Prostate gland (tissue), 2 donors: ENCODE measurements around the gene KLF9. TPM values are rescaled to one million over a fixed set of nuclear protein-coding genes. Genes with fewer than 3 reads are reported as not detected.

Experiments used
- DNase-seq: peaks from one replicate; pipeline ENCODE4 v3.0.0-alpha.2; 2019; ENCODE audit warnings: low spot score
- H3K27ac ChIP-seq, 2 donors: fragments of 200-600 bp; sonication (generic); 2 replicates each; pipeline ENCODE4 v1.5.1; 2017 to 2019
- H3K27me3 ChIP-seq: fragments of 200-600 bp; sonication (generic); replicated peaks from 2 replicates; pipeline ENCODE4 v1.5.1; 2019; ENCODE audit not compliant: insufficient read depth
- H3K36me3 ChIP-seq, 2 donors: fragments of 200-600 bp; sonication (generic); 1 replicate in 1 of 2; 2 replicates in 1 of 2; pipeline versions ENCODE4 v1.5.1 to v1.8.1; 2017 to 2019
- H3K4me1 ChIP-seq: fragments of 200-600 bp; sonication (generic); replicated peaks from 2 replicates; pipeline ENCODE4 v1.5.1; 2019
- H3K4me3 ChIP-seq, 2 donors: fragments of 200-600 bp; sonication (generic); 2 replicates each; pipeline ENCODE4 v1.5.1; 2017 to 2019
- H3K9me3 ChIP-seq: fragments of 200-600 bp; sonication (generic); 2 replicates; pipeline ENCODE4 v1.5.1; 2017
- CTCF ChIP-seq, 4 experiments: fragments of 200-600 bp in 2 of 4; fragments of 450-650 bp in 2 of 4; sonication (generic) in 2 of 4; IDR thresholded peaks; 1 replicate in 3 of 4; 2 replicates in 1 of 4; pipeline ENCODE4 v1.5.1; 2016 to 2019; ENCODE audit warnings: antibody characterized with exemption in 4 of 4, mild to moderate bottlenecking in 2 of 4, moderate library complexity in 2 of 4
- POLR2A ChIP-seq: fragments of 450-650 bp; IDR thresholded peaks from one replicate; pipeline ENCODE4 v1.6.1; 2016; ENCODE audit warnings: antibody characterized with exemption, mild to moderate bottlenecking
- POLR2AphosphoS5 ChIP-seq: sonication (generic); formaldehyde crosslinking; IDR thresholded peaks from one replicate; pipeline ENCODE4 v1.6.1; 2017; ENCODE audit warnings: antibody characterized with exemption
- WGBS: methylation state at CpG from one replicate; pipeline ENCODE4 v1.1.5; 2018; 5-methylcytosine and 5-hydroxymethylcytosine counted together
- intact Hi-C: fragments of 100-400 bp; cut with DNase I; formaldehyde crosslinking; loops from one replicate; pipeline ENCODE4 v1.14.2; 2022
- total RNA-seq, 2 donors: library from RNA; depleted of rRNA; stranded (reverse); fragments of >200 nt; gene quantifications; one replicate each; pipeline ENCODE4 v1.1.0, GENCODE V29; 2016

KLF9 gene
- total RNA-seq, 2 donors from 2014 or later = 82.9 to 129 TPM

DNA sequence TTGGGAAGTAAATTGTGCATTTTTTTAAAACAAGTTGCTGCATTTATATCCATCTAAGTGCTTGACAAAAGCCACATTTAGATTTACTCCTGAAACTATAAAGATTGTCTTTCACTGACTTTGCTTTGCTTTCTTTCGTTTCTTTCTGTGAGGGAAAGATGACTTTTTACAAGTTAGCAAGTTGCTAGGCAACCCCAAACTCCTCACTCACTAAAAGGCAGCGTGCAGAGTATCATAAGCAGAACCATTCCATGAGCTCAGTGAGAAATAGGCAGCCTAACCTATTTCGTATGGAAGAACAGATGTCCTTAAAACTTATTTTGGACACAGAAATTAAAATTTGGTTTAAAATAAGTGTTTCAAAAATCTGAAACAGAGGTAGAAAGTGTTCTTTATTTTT, 29.0 kb downstream of the KLF9 start:
- intact Hi-C loops = no loop called here
- no peaks in the 10 kb centered on the region for H3K9me3 ChIP-seq
- H3K27me3 ChIP-seq = no peaks in the 10 kb centered on the region
- H3K36me3 ChIP-seq = no peaks in the 10 kb centered on the region
- no peaks in the 10 kb centered on the region for H3K4me1 ChIP-seq
- TF ChIP-seq CTCF (IDR thresholded peaks at IDR 0.05) (no peak), POLR2AphosphoS5 (no peak), POLR2A (no peak)
- no peak overlapping the region for H3K4me3 ChIP-seq
- no peak for DNase-seq
- 53% methylated on average over 3 of the region's 3 CpGs for WGBS
- H3K27ac ChIP-seq = no peak overlapping the region

GRCh38 chr9:70382709-70383605, 31.5 kb downstream of the KLF9 start:
- Histone ChIP-seq H3K4me1 (no peaks in the 10 kb centered on the region), H3K27ac (no peak overlapping the region), H3K27me3 (no peaks in the 10 kb centered on the region), H3K9me3 (no peaks in the 10 kb centered on the region), H3K4me3 (no peak overlapping the region), H3K36me3 (no peaks in the 10 kb centered on the region)
- TF ChIP-seq POLR2AphosphoS5 = no peak
- no peak for TF ChIP-seq CTCF (IDR thresholded peaks at IDR 0.05)
- no peak for TF ChIP-seq POLR2A
- WGBS = 53% methylated on average over 9 of the region's 9 CpGs
- DNase-seq = no peak
- intact Hi-C loops = no loop called here

GRCh38 chr9:70382046-70382708, 32.3 kb downstream of the KLF9 start:
- WGBS = 91% methylated on average over 6 of the region's 6 CpGs

DNA sequence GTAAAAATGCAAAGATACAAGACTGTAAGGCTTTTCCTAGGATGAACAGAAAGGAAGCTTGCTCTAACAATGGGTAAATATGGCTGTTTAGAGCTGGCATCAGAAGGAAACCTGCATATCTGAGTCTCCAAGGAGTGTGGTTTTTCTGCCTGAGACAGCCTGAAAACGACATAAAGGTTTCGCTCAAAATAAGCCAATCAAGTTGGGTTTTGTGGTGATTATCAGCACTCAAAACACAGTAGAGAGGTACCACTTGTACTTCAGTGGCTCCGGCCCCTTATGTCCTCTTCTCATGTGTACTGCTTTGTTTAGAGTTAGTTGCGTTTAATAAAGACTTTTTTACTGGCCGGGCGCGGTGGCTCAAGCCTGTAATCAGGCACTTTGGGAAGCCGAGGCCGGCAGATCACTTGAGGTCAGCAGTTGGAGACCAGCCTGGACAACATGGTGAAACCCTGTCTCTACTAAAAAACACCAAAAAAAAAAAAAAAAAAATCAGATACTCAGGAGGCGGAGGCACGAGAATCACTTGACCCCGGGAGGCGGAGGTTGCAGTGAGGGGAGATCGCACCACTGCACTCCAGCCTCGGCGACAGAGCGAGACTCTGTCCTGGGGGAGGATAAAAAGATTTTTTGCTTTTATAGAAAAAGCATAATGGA, 39.4 kb downstream of the KLF9 start:
- TF ChIP-seq CTCF (IDR thresholded peaks at IDR 0.05) = no peak
- TF ChIP-seq POLR2A = no peak
- no peak for TF ChIP-seq POLR2AphosphoS5
- intact Hi-C loops = no loop called here
- H3K4me1 ChIP-seq = no peaks in the 10 kb centered on the region
- no peak overlapping the region for H3K4me3 ChIP-seq
- H3K36me3 ChIP-seq = no peaks in the 10 kb centered on the region
- H3K27ac ChIP-seq = no peak overlapping the region
- no peaks in the 10 kb centered on the region for H3K9me3 ChIP-seq
- DNase-seq = no peak
- H3K27me3 ChIP-seq = no peaks in the 10 kb centered on the region
- 66% methylated on average over 17 of the region's 17 CpGs for WGBS

More at GRCh38 chr9:70382046-70382708, 32.3 kb downstream of the KLF9 start:
- Histone ChIP-seq H3K36me3 (no peaks in the 10 kb centered on the region), H3K9me3 (no peaks in the 10 kb centered on the region), H3K4me1 (no peaks in the 10 kb centered on the region), H3K27ac (no peak overlapping the region), H3K4me3 (no peak overlapping the region), H3K27me3 (no peaks in the 10 kb centered on the region)
- no peak for DNase-seq
- intact Hi-C loops = no loop called here
- TF ChIP-seq POLR2A (no peak), POLR2AphosphoS5 (no peak), CTCF (IDR thresholded peaks at IDR 0.05) (no peak)
